GM12872 (cell line): ENCODE data around the gene ZNF207.

Experiments
- CTCF ChIP-seq: IDR thresholded peaks from 3 replicates; pipeline ENCODE4 v1.5.1; 2011; ENCODE audit warnings: low read depth, mild to moderate bottlenecking, low read length, moderate library complexity; ENCODE audit not compliant: insufficient read depth

Gene ZNF207

DNA sequence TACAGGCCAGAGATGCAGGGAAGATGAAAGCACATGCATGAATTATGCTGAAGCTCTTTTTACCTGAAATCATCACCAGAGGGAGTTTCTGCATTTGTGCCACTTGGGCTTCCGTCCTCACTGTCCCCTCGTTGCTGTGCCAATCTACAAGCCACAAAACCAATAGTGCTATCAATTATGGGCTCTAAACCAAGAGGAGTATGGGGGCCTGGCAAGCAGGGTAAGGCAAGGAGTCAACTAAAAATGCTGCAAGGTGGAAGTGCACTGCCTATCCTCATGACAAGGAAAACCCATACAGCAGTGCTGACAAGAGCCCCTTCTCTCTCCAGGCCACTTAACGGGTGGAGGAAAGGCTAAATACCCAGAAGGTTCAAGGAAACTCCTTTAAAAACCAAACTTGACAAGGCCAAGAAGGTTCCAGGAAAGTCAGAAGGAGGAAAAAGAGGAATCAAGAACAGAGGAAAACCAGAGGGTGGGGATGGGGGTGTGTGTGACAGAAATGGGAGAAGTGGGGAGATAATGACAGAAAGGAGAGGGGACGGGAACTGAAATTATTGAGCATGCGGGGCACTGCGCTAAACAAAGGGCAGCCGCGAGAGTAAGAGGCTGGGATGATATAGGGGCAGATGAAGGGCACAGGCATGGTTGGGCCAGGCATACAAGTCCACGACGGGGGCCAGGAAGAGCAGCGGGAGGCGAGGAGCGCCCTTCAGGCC, 8.7 kb upstream of the ZNF207 start:
- peak; percentile 36; the same call in 1 of the 3 replicates for TF ChIP-seq CTCF

DNA sequence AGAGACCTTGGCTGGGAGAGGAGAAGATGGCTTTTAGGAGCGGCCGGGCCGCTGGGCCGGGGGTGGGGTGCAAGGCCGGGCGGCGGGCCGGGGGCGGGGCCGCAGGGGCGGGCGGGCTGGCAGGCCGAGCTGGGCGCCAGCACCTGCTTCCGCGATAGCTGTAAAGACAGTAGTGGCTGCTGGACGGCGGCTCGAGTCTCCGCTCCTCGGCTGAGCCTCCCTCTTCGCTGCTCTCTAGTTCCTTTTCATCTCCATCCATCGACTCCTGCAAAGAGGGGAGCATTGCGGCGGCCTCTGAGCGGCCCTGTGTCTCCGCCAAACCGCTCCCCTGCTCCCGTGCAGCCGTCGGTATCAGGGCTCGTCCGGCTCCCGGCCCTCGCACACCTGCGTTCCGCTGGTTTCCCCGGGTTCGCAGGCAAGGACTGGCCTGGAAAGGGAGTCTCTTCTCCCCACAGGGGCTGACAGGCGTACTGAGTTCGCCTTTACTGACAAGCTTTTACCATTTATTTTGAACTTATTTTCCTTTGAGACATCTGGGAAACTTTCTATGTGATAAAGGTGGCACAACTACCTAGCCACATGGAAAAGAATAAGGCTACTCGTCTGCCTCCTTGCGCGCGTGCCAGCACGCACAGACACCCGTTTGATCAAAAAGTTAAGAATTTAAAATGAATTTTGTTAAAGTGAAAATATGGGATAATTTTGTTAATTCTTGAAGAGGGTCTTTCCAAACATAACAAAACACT, 7.9 kb upstream of the ZNF207 start, which contains the start of gene C17orf75:
C17orf75 (minus strand) TSS at position 317 of the 746 bp plus-strand sequence; CDS start at position 283, 34 bp downstream.
- no peak for TF ChIP-seq CTCF

GRCh38 chr17:32342603-32343325, 7.2 kb upstream of the ZNF207 start:
- no peak for TF ChIP-seq CTCF

GRCh38 chr17:32345951-32346600, 3.9 kb upstream of the ZNF207 start:
- no peak for TF ChIP-seq CTCF

- TF ChIP-seq CTCF: no peak
These were observed 1.5 kb upstream of the ZNF207 start for GRCh38 chr17:32348483-32348800.

DNA sequence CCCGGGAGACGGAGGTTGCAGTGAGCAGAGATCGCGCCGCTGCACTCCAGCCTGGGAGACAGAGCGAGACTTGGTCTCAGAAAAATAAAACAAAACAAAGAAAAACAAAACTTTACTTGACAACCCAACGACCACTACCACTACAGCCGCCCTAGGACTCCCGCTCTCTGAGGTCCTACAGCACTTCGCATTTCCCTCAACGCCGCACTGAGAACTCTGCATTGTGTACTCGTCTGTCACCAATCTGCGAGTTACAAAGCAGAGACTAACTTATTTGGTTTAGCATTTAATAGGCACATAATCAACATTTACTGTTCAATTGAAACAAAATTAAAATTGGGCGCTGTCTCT, 479 bp upstream of the ZNF207 start:
- no peak for TF ChIP-seq CTCF
